Mammary epithelial cell (primary cell): Measurements from ENCODE around the gene CNTNAP2.

Source experiments
- EZH2 ChIP-seq: IDR thresholded peaks from 2 replicates; pipeline ENCODE4 v1.6.1; 2012; ENCODE audit warnings: low read length, inconsistent platforms, borderline replicate concordance
- TF ChIP-seq, protein P1 (sequence below), 2 donors: IDR thresholded peaks in 1 of 2; conservative IDR thresholded peaks in 1 of 2; 2 replicates each; pipeline ENCODE4 v1.5.1; 2011 to 2012; ENCODE audit warnings: inconsistent platforms in 2 of 2, low read length in 2 of 2, mild to moderate bottlenecking in 2 of 2, control low read depth in 1 of 2, low read depth in 1 of 2; ENCODE audit not compliant: insufficient read depth in 1 of 2; ENCODE audit errors: extremely low read depth in 1 of 2

DNA sequence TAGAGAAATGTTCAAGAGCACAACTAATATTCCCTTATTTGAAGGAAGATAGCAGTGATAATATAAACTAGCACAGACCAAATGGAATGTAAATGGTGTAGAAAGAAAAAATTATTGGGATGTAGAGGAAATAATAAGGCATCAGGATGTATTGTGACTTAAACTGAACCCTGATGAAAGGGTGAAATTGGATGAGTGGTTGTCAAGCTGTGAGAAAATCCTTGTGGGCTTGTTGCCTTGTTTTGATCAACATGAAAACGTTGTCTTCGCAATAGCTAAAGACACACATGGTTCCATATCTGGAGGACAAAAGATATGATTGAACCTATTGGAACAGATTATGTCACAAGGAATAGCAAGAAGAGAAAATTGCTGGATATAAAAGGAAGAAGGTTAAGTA lies 40.3 kb upstream of the CNTNAP2 start:
- TF ChIP-seq, protein P1, sequence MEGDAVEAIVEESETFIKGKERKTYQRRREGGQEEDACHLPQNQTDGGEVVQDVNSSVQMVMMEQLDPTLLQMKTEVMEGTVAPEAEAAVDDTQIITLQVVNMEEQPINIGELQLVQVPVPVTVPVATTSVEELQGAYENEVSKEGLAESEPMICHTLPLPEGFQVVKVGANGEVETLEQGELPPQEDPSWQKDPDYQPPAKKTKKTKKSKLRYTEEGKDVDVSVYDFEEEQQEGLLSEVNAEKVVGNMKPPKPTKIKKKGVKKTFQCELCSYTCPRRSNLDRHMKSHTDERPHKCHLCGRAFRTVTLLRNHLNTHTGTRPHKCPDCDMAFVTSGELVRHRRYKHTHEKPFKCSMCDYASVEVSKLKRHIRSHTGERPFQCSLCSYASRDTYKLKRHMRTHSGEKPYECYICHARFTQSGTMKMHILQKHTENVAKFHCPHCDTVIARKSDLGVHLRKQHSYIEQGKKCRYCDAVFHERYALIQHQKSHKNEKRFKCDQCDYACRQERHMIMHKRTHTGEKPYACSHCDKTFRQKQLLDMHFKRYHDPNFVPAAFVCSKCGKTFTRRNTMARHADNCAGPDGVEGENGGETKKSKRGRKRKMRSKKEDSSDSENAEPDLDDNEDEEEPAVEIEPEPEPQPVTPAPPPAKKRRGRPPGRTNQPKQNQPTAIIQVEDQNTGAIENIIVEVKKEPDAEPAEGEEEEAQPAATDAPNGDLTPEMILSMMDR (conservative IDR thresholded peaks at IDR 0.05 in 1 of 2, IDR thresholded peaks at IDR 0.05 in 1 of 2; ENCODE audit: extremely low read depth in 1 of 2, insufficient read depth in 1 of 2, low read depth in 1 of 2, low read length in 2 of 2), result no peak
- no peak for TF ChIP-seq EZH2
